Activated T-cell treated with anti-CD3 and anti-CD28 coated beads for 48 hours (primary cell): ENCODE measurements around the gene PRSS56.

Source experiments
- DNase-seq: peaks from one replicate; pipeline ENCODE4 v3.0.0-alpha.2; 2020; ENCODE audit warnings: low read depth

Gene PRSS56

GRCh38 chr2:232573042-232573441, 52.9 kb downstream of the PRSS56 start:
- DNase-seq = no peak

- no peak for DNase-seq
Observed at GRCh38 chr2:232573771-232574435, 53.7 kb downstream of the PRSS56 start.

GRCh38 chr2:232574674-232575403, 54.7 kb downstream of the PRSS56 start:
- no peak for DNase-seq
